Fibroblast of lung (primary cell): ENCODE measurements around the gene OTOGL.

Experiments used
- EZH2 ChIP-seq: IDR thresholded peaks from 2 replicates; pipeline ENCODE4 v1.5.1; 2012; ENCODE audit warnings: low read length, control low read depth, mild to moderate bottlenecking; ENCODE audit errors: missing control alignments
- TF ChIP-seq, protein P1 (sequence below), 2 donors: IDR thresholded peaks in 1 of 2; conservative IDR thresholded peaks in 1 of 2; 1 replicate in 1 of 2; 2 replicates in 1 of 2; pipeline ENCODE4 v1.5.1; 2011 to 2012; ENCODE audit warnings: low read length in 2 of 2, control low read depth in 1 of 2, inconsistent platforms in 1 of 2, low read depth in 1 of 2, mild to moderate bottlenecking in 1 of 2

DNA sequence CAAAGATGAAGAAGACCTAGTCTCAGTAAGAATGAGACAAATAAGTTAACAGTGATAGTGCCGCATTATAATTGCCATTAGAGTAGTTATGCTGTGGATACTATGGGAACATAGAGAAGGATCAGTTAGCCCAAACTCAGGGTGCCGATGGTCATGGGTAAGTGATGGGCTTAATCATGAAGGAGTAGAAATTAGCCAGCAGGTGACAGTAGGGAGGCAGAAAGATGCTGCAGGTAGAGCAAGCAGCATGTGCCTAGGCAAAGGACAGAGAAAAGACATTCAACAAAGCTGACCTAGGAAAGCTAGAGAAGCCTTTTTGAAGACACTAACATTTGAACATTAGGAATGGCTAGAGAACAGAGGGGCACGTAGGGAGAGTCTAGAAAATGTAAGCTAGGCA is 314.1 kb downstream of the OTOGL start:
- TF ChIP-seq, protein P1, sequence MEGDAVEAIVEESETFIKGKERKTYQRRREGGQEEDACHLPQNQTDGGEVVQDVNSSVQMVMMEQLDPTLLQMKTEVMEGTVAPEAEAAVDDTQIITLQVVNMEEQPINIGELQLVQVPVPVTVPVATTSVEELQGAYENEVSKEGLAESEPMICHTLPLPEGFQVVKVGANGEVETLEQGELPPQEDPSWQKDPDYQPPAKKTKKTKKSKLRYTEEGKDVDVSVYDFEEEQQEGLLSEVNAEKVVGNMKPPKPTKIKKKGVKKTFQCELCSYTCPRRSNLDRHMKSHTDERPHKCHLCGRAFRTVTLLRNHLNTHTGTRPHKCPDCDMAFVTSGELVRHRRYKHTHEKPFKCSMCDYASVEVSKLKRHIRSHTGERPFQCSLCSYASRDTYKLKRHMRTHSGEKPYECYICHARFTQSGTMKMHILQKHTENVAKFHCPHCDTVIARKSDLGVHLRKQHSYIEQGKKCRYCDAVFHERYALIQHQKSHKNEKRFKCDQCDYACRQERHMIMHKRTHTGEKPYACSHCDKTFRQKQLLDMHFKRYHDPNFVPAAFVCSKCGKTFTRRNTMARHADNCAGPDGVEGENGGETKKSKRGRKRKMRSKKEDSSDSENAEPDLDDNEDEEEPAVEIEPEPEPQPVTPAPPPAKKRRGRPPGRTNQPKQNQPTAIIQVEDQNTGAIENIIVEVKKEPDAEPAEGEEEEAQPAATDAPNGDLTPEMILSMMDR (conservative IDR thresholded peaks at IDR 0.05 in 1 of 2, IDR thresholded peaks at IDR 0.05 in 1 of 2; ENCODE audit: low read depth in 1 of 2, low read length in 2 of 2) = no peak
- no peak for TF ChIP-seq EZH2
